SK-N-MC (cell line): Measurements from ENCODE around the gene SNX6.

Experiments used
- EZH2 ChIP-seq: fragments of 200-600 bp; sonication (generic); IDR thresholded peaks from one replicate; pipeline ENCODE4 v1.6.1; 2017; ENCODE audit warnings: antibody characterized with exemption
- POLR2AphosphoS5 ChIP-seq: IDR thresholded peaks from 2 replicates; pipeline ENCODE4 v1.6.1; 2012; ENCODE audit warnings: mild to moderate bottlenecking, low read depth, low read length, borderline replicate concordance

DNA sequence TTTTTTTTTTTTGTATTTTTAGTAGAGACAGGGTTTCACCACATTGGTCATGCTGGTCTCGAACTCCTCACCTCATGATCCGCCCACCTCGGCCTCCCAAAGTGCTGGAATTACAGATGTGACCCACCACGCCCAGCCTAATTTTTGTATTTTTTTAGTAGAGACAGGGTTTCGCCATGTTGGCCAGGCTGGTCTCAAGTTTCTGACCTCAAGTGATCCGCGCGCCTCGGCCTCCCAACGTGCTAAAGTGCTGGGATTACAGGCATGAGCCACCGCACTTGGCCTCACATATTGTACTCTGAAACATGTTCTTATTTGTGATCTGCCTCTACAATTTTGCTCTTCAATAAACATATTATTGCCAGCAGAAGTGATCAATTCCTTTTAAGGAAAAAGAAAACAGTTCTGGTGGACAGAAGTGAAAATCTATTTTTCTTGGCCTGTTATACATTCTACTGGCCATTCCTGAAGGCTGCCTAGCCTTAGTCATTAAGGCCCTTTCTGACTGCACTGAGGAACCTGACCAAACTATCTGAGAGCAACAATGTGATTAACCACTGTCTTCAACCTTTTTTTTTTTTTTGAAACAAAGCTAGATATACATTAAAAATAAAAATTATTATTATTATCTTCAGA, 36.1 kb downstream of the SNX6 start:
- TF ChIP-seq EZH2: no peak
- TF ChIP-seq POLR2AphosphoS5: no peak
